HuH-7 (cell line): ENCODE measurements around the gene CBFA2T3.

Experiments
- DNase-seq: peaks from one replicate; pipeline ENCODE4 v3.0.0; 2011; ENCODE audit warnings: low spot score

The CBFA2T3 gene

GRCh38 chr16:88888461-88889387, 88.3 kb downstream of the CBFA2T3 start:
- DNase-seq, result no peak

DNA sequence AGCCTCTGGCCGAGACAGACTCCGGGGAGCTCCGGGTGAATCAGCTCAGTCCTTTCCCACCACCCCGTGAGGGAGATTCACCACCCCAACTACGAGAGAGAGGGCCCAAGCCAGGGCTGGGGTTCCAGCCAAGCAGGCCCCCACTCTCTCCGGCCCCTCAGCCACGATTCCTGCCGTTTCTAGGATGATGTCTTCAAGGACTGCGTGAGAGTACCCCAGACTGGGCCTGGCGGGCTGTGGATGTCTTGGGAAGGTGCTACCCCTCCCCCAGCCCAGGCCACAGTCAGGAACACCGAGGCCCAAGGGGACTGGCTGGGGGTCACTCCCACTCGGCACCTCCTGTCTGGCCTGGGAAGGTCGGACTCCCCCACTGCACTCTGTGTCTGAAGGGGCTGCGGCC, 89.0 kb downstream of the CBFA2T3 start:
- no peak for DNase-seq

GRCh38 chr16:88886845-88887521, 90.0 kb downstream of the CBFA2T3 start:
- no peak for DNase-seq

DNA sequence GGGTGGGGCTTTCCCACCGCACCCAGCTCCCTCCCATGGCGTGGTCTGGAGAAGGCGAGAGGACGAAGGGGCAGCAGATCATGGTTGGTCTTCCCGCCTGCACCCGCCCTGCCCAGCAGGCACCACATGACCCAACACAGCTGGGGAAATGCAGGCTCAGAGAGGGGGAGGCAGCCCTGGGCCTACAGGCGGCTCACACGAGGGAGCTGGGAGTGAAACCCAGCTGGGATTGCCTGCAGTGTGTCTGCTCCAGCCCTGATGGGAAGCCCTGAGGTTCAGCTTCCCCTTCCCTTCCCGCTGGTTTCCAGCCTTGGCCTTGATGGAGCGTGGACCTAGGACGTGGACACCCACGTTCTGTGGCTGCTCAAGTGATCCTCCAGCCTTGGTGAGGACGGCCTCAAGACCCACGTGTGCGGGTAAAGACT, 90.6 kb downstream of the CBFA2T3 start:
- DNase-seq, result no peak

GRCh38 chr16:88885693-88886280, 91.2 kb downstream of the CBFA2T3 start:
- no peak for DNase-seq

DNA sequence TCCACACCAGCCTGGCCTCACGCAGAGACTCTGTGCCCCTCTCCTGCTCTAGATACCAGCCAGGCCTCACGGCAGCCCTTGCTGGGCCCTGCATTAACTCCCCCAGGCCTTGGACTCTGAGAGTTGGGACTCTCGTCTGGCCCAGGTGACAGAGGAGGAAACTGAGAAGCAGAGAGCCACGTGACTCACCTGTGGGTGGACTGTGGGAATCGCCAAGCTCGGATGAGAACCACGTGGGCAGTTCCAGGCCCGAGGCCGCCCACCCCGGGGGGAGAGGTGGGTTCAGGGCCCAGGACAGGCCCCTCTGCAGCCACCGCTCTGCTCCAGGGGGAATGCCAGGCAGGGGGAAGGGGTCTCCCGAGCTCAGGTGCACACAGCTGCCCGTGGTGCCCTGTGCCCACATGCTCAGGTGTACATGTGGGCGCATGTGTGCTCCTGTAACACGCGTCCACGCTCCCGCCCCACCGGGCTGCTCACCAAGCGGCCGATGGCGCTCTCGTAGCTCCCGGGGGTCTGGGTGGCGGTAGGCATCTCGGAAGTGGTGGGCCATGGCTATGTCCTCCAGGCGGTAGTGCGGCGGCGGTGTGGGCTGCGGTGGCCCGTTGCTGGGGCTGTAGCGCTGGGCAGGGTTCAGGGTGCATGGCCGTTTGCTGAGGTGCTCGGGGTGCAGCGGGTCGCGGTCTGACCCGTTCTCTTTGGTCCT, 92.3 kb downstream of the CBFA2T3 start:
- DNase-seq, result no peak

- DNase-seq, result no peak
Observed at GRCh38 chr16:88883946-88884345, 93.1 kb downstream of the CBFA2T3 start.

DNA sequence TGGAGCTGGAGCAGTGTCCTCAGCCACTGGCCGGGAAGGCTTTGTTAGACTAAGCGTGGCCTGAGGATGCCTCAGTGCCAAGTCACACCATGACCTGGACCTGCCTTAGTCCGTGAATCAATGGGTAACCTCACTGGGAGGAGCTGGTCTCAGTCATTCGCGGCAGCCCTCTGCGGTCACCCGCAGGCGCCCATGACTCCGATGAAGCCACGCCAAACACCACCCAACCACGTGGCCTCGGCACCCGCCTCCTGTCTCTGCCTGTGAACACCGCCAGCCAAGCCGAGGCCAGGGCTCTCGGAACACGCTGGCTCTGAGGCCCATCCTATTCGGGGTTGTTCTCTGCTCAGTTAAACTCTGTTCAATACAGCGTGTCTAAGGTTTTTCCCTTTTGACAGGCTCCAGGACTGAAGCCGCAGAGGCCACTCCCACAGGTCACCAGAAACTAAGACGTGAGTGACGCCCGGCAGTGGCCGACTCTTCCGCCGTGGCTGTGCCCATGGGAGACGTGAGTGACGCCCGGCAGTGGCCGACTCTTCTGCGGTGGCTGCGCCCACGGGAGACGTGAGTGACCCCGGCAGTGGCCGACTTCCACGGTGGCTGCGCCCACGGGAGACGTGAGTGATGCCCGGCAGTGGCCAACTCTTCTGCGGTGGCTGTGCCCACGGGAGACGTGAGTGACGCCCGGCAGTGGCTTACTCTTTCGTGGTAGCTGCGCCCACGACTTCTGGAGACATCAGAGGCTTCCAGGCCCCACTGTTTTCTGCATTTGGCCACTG, 93.7 kb downstream of the CBFA2T3 start:
- DNase-seq, result no peak

DNA sequence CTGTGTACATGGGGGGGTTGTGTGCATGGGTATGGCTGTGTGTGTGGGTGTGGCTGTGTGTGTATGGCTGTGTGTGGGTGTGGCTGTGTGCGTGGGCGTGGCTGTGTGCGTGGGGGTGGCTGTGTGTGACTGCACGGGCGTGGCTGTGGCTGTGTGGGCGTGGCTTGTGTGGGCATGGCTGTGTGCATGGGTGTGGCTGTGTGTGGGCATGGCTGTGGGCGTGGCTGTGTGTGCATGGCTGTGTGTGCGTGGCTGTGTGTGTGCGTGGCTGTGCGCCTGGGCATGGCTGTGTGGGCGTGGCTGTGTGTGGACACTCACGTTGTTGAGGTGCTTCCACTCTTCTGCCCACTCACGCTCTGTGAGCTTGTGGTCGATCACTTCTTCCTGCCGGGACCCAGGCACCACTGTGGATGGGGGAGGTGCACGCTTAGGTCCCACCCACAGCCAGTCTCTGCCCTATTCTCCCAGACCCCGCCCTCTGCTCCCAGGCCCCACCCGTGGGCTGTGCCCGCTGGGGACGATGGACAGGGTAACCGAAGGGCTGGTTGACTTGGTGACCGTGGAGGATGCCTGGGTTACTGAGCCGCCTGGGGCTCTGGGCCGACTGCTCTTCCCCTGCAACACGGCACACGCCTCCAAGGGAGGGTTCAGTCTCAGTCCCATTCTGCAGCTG, 94.5 kb downstream of the CBFA2T3 start:
- DNase-seq, result no peak

DNA sequence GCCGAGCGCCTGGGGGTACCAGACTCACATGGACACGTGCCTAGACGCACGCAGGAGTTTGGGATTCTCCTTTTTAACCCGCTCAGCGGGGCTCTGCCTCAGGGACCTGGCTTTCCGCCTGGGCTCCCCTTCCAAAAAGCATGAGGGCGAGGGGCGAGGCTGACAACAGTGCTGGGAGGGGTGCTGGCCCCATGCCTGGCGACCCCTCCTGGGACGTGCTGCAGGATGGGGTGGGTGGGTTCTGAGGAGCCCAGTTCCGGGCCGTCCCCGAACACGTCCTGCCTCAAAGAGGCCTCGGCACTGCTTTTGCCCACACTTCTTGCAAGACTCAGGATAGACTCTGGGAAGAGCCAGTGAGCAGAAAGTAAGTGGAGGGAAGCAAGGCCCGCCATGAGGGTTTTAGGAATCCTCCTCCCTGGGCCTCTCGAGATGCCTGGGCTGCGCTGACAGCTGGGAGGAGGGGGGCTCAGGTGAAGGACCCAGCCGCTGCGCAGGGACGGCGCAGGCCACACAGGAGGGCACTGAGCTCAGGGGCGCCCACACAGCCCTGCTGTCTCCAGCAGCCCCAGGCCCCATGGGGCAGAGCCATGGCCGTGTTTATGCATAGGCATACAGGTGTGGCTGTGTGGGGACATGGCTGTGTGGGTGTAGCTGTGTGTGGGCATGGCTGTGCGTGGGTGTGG, 95.2 kb downstream of the CBFA2T3 start:
- DNase-seq, result no peak

- no peak for DNase-seq
Observed at GRCh38 chr16:88881007-88881615, 95.9 kb downstream of the CBFA2T3 start.

GRCh38 chr16:88880226-88881006, 96.6 kb downstream of the CBFA2T3 start:
- no peak for DNase-seq

DNA sequence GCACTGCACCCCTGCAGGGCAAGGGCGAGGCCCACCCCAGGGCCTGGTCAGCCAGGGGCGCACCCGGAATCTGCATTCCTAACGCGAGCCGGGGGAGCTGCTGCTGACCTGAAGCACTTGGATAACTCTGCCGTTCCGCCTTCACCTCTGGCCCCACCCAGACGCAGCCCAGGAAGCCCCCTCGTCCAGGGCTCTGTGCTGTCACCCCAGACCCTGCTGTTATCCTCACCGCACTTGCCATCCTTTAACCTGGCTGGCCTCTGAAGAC, 97.3 kb downstream of the CBFA2T3 start:
- no peak for DNase-seq

DNA sequence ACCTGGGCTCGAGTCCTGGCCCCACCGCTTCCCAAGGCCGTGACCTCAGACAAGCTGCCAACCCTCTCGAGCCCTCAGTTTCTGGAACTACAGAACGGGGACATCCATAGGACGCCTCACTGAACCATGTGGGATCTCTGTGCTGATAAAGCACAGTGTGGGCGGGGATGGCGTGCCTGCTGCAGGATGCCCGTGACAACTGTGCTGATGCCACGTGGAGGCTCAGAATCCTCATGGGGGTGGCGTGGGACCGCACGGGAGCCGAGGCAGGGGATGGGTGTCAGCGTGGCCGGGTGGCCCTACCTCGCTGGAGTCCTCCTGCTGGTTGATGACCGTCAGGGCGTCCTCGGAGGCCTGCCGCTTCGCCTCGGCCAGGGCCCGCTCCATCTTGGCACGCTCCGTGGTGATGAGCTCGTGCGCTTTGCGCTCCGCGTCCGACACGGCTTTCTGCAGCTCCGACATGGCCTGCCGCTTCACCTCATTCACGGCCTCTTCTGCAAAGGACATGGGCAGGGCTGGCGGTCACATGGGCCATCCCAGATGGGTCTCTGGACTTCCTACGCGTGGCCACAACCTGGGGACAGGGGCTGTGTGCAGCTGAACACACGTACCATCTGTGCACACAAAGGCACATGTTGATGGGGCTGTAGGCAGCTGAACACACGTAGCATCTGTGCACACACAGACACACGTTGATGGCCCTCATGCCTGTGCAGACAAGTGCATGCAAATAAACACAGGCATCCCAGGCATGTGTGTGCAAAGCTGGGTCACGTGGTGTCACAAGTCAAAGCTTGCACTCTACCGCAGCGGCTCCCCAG, 97.8 kb downstream of the CBFA2T3 start:
- DNase-seq, result no peak

DNA sequence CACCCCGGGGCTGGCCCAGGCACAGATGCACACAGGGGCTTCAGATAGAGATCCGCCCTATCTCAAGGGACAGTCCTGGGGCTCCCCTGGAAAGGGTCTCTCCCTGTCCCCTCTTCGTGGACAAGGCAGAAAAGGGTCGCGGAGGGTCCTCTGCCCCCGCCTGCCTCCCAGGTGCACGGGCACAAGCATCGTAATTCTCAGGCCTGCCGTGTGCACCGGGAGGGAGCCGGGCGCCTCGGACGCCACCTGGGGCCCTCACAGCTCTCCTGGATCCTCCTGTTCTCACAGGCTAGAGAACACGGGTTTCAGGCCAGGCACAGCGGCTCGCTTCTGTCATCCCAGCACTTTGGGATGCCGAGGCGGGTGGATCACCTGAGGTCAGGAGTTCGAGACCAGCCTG, 98.7 kb downstream of the CBFA2T3 start:
- DNase-seq, result no peak

DNA sequence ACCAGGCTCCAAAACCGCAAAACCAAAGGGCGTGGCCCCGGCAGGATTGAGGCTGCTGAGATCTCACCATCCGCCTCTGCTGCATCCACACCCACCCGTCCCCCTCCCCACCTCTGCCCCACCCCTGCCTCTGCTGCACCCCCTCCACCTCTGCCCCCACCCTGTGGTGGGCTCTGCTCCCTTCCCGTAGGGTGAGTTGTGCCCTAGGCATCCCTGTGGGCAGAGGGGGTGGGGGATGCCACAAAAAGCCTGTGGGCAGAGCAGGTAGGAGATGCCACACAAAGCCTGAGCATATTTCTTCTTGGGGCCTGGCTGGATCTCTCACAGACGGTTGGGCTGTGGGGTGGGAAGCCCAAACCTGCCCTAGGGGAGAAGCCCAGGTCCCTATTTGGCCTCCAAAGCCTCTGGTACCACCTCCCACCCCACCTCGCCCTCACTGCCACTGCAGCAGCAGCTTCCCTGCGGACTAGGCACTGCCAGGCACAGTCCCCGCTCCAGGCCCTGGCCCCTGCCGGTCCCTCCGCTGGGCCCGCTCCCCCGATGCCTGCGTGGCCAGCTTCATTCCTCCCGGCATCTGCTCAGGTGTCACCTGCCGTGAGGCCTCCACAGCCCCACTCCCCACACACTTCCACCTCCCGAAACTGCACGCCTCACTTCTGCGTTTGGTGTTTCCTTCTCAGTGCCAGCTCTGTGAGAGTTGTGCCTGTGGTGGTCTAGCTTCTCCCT, 99.3 kb downstream of the CBFA2T3 start:
- no peak for DNase-seq

- DNase-seq, result no peak
Observed at GRCh38 chr16:88876942-88877526, 100.0 kb downstream of the CBFA2T3 start.
